Measurements from ENCODE around the gene KRTAP9-7.

- TF ChIP-seq TAF1 (IDR thresholded peaks at IDR 0.05; ENCODE audit: borderline replicate concordance, insufficient read depth, low read length) (no peak), REST (IDR thresholded peaks at IDR 0.05; ENCODE audit: insufficient read depth in 1 of 2, low read depth in 2 of 2, low read length in 2 of 2) (no peak)
These were observed 19.2 kb upstream of the KRTAP9-7 start for GRCh38 chr17:41256291-41256685.
